WERI-Rb-1 (cell line): ENCODE results near the gene FGF18.

Source experiments
- DNase-seq: peaks from one replicate; pipeline ENCODE4 v3.0.0-alpha.2; 2020
- H3K27ac ChIP-seq: fragments of 250-450 bp; sonication (Bioruptor Pico); 2 replicates; pipeline ENCODE4 v1.5.1; 2020; ENCODE audit warnings: mild to moderate bottlenecking, moderate library complexity
- H3K27me3 ChIP-seq: fragments of 250-450 bp; sonication (Bioruptor Pico); 2 replicates; pipeline ENCODE4 v1.5.1; 2021; ENCODE audit warnings: mild to moderate bottlenecking, low read depth, moderate library complexity; ENCODE audit not compliant: insufficient read depth, severe bottlenecking
- H3K36me3 ChIP-seq: fragments of 250-450 bp; sonication (Bioruptor Pico); 2 replicates; pipeline ENCODE4 v1.5.1; 2020; ENCODE audit warnings: mild to moderate bottlenecking, moderate library complexity
- H3K4me3 ChIP-seq: 2 replicates; pipeline ENCODE4 v1.5.1; 2011; ENCODE audit warnings: low read depth, mild to moderate bottlenecking, control low read depth, low read length
- H3K9me3 ChIP-seq: fragments of 250-450 bp; sonication (Bioruptor Pico); 2 replicates; pipeline ENCODE4 v1.5.1; 2021; ENCODE audit warnings: mild to moderate bottlenecking, moderate library complexity; ENCODE audit not compliant: severe bottlenecking
- CTCF ChIP-seq: IDR thresholded peaks from 2 replicates; pipeline ENCODE4 v1.5.1; 2011; ENCODE audit warnings: low read depth, mild to moderate bottlenecking, control low read depth, inconsistent platforms, low read length

The FGF18 gene

GRCh38 chr5:171483551-171484135 lies 64.2 kb downstream of the FGF18 start:
- no peak for TF ChIP-seq CTCF
- H3K27ac ChIP-seq: no peak overlapping the region

GRCh38 chr5:171484460-171484899 lies 65.0 kb downstream of the FGF18 start:
- Histone ChIP-seq H3K9me3 (no peaks in the 10 kb centered on the region), H3K27me3 (no peaks in the 10 kb centered on the region), H3K27ac (no peak overlapping the region), H3K4me3 (no peak overlapping the region), H3K36me3 (no peaks in the 10 kb centered on the region)
- TF ChIP-seq CTCF: peak; percentile 70
- peak; percentile 44 for DNase-seq

More at GRCh38 chr5:171483551-171484135, 64.2 kb downstream of the FGF18 start:
- H3K27me3 ChIP-seq: no peaks in the 10 kb centered on the region
- H3K36me3 ChIP-seq: no peaks in the 10 kb centered on the region
- no peaks in the 10 kb centered on the region for H3K9me3 ChIP-seq
- no peak for DNase-seq
- no peak overlapping the region for H3K4me3 ChIP-seq

DNA sequence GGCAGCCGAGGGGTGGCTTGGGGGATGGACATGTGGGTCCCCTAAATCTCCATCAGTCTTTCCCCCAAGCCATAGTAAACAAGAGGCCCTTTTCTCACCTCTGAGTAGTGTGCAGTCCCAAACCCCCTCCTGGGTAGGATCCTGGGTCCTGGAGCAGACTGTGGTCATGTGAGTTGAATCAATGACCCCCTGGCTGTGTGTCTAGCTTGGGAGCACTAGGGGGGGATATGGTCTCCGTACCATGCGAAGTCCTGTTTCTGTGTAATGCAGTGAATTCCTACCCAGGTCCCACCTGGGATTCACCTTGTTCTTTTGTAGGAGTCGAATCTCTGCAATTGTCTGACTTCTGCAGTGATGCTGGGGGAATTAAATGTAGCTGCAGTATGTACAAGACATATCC lies 66.2 kb downstream of the FGF18 start:
- Histone ChIP-seq H3K9me3 (no peaks in the 10 kb centered on the region), H3K27ac (no peak overlapping the region), H3K27me3 (no peaks in the 10 kb centered on the region), H3K36me3 (no peaks in the 10 kb centered on the region), H3K4me3 (no peak overlapping the region)
- DNase-seq: no peak
- no peak for TF ChIP-seq CTCF

GRCh38 chr5:171486613-171487012 lies 67.2 kb downstream of the FGF18 start:
- TF ChIP-seq CTCF: no peak
- no peaks in the 10 kb centered on the region for H3K27me3 ChIP-seq

DNA sequence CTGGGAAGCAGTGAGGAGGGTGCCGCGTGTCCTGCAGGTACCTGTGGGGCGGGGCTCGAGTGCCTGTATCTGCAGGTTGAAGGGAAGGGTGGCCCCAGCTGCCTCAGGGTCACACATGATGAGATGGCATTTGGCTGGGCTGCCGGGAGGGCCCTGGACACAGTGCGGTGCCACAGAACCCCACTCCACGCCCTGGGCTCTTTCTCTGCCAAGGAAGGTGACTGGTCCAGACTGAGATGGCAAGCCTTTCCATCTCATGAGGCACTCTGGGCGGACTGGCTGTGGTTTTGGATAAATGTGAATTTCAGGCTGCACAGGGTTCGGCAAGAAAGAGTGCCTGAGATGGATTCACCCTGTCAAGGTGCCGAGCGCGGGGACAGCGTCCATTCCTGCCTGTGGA lies 69.4 kb downstream of the FGF18 start:
- H3K27ac ChIP-seq: no peak overlapping the region
- no peak overlapping the region for H3K4me3 ChIP-seq
- no peak for TF ChIP-seq CTCF

More at GRCh38 chr5:171486613-171487012, 67.2 kb downstream of the FGF18 start:
- no peak for DNase-seq
- Histone ChIP-seq H3K27ac (no peak overlapping the region), H3K9me3 (no peaks in the 10 kb centered on the region), H3K4me3 (no peak overlapping the region), H3K36me3 (no peaks in the 10 kb centered on the region)

DNA sequence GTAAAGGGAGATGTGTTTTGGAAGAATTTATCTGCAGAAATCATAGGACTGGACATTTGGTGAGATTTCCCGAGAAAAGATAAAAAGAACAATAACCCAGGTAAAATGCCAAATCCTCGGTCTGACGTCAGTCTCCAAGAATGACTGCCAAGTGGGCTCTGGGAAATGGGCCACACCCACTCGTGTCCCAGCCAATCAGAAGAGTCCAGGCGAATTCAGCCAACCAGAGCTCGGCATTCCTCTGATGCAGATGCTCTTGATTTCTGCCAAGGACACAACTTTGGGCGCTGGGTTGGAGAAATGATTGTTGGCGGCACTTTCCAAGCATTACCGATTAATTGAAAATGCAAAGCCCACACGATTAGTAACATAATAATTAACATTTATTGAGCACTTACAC lies 73.3 kb downstream of the FGF18 start:
- no peaks in the 10 kb centered on the region for H3K36me3 ChIP-seq
- H3K4me3 ChIP-seq: no peak overlapping the region
- no peaks in the 10 kb centered on the region for H3K27me3 ChIP-seq
- TF ChIP-seq CTCF: no peak
- H3K9me3 ChIP-seq: no peaks in the 10 kb centered on the region
- no peak for DNase-seq
- no peak overlapping the region for H3K27ac ChIP-seq

More for the DNA sequence above, 69.4 kb downstream of the FGF18 start:
- H3K9me3 ChIP-seq: no peaks in the 10 kb centered on the region
- DNase-seq: no peak
- H3K27me3 ChIP-seq: no peaks in the 10 kb centered on the region
- H3K36me3 ChIP-seq: no peaks in the 10 kb centered on the region
